Thoracic aorta (tissue), 2 donors: Measurements from ENCODE around the gene SFI1. TPM values are rescaled to one million over a fixed set of nuclear protein-coding genes. Genes with fewer than 3 reads are reported as not detected.
"Not testable (repeated sequence)": the region's sequence is repeated elsewhere in the genome, so short reads cannot be mapped to it uniquely, and the experiment has no call there.

Source experiments
- ATAC-seq: fragments of 150-250 bp; one replicate; pipeline ENCODE4 v1.8.0; 2017; ENCODE audit warnings: low read depth; ENCODE audit not compliant: insufficient number of reproducible peaks, low FRiP score
- DNase-seq: peaks from one replicate; pipeline ENCODE4 v3.0.0-alpha.2; 2020; ENCODE audit warnings: low spot score
- H3K27ac ChIP-seq, 2 donors: fragments of 200-600 bp; sonication (generic); 1 replicate in 1 of 2; 2 replicates in 1 of 2; pipeline ENCODE4 v1.5.1; 2016; ENCODE audit warnings: mild to moderate bottlenecking in 2 of 2, moderate library complexity in 2 of 2
- H3K27me3 ChIP-seq: fragments of 200-600 bp; sonication (generic); replicated peaks from 2 replicates; pipeline ENCODE4 v1.6.0; 2016; ENCODE audit warnings: mild to moderate bottlenecking; ENCODE audit not compliant: insufficient read depth
- H3K36me3 ChIP-seq: fragments of 200-600 bp; sonication (generic); one replicate; pipeline ENCODE4 v1.5.1; 2016
- H3K4me1 ChIP-seq, 2 donors: fragments of 200-600 bp; sonication (generic); 1 replicate in 1 of 2; 2 replicates in 1 of 2; pipeline versions ENCODE4 v1.5.1 to v1.6.0; 2016; ENCODE audit warnings: low read depth in 2 of 2, mild to moderate bottlenecking in 1 of 2; ENCODE audit not compliant: control insufficient read depth in 1 of 2
- H3K4me3 ChIP-seq: fragments of 200-600 bp; sonication (generic); 2 replicates; pipeline ENCODE4 v1.5.1; 2016; ENCODE audit warnings: mild to moderate bottlenecking
- H3K9me3 ChIP-seq: fragments of 200-600 bp; sonication (generic); 2 replicates; pipeline ENCODE4 v1.5.1; 2016
- total RNA-seq, 2 donors: library from RNA; depleted of rRNA; stranded (reverse); fragments of >200 nt; gene quantifications; one replicate each; pipeline versions ENCODE4 v1.1.0 to v1.2.3, GENCODE V29; 2016
- TF ChIP-seq, protein P1 (sequence below): fragments of 200-600 bp; sonication (generic); IDR thresholded peaks from one replicate; pipeline ENCODE4 v1.5.1; 2019; ENCODE audit warnings: antibody characterized with exemption

Gene SFI1
- total RNA-seq, 2 donors from 2014 or later, result 25.0 to 59.9 TPM

GRCh38 chr22:31653944-31654343, 157.6 kb downstream of the SFI1 start:
- TF ChIP-seq, protein P1, sequence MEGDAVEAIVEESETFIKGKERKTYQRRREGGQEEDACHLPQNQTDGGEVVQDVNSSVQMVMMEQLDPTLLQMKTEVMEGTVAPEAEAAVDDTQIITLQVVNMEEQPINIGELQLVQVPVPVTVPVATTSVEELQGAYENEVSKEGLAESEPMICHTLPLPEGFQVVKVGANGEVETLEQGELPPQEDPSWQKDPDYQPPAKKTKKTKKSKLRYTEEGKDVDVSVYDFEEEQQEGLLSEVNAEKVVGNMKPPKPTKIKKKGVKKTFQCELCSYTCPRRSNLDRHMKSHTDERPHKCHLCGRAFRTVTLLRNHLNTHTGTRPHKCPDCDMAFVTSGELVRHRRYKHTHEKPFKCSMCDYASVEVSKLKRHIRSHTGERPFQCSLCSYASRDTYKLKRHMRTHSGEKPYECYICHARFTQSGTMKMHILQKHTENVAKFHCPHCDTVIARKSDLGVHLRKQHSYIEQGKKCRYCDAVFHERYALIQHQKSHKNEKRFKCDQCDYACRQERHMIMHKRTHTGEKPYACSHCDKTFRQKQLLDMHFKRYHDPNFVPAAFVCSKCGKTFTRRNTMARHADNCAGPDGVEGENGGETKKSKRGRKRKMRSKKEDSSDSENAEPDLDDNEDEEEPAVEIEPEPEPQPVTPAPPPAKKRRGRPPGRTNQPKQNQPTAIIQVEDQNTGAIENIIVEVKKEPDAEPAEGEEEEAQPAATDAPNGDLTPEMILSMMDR, result no peak
- DNase-seq (no peak), ATAC-seq (no peak)
- Histone ChIP-seq H3K27me3 (no peaks in the 10 kb centered on the region), H3K4me3 (no peak overlapping the region), H3K9me3 (no peaks in the 10 kb centered on the region), H3K4me1 (no peaks in the 10 kb centered on the region), H3K36me3 (no peaks in the 10 kb centered on the region), H3K27ac (no peak overlapping the region)

- Histone ChIP-seq H3K36me3 (no peaks in the 10 kb centered on the region), H3K27ac (no peak overlapping the region), H3K27me3 (no peaks in the 10 kb centered on the region), H3K9me3 (no peaks in the 10 kb centered on the region), H3K4me3 (no peak overlapping the region), H3K4me1 (no peaks in the 10 kb centered on the region)
- ATAC-seq (no peak), DNase-seq (no peak)
- TF ChIP-seq, protein P1, result no peak
Observed at GRCh38 chr22:31654408-31654807, 158.1 kb downstream of the SFI1 start.

DNA sequence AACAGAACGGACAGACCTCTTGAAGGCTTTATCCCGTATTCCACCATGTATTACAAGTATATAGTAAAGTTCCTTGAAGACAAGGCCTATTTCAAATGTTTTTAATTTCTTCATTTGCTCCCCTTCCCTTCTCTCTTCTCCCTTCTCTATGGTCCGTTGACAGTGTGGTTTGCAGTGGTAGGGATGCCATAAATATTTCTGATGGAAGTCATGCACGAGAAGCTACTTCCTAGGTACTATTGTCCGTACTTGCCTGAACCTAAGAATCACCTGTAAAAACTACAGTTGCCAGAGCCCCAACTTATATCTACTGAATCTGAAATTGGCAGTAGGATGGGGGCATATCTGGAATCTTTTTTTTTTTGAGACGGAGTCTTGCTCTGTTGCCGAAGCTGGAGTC, 162.9 kb downstream of the SFI1 start:
- peaks cover 14 to 22% of the 10 kb centered on the region in 2 donors for H3K4me1 ChIP-seq
- TF ChIP-seq, protein P1, result no peak
- no peaks in the 10 kb centered on the region for H3K9me3 ChIP-seq
- H3K27me3 ChIP-seq, result no peaks in the 10 kb centered on the region
- H3K36me3 ChIP-seq, result no peaks in the 10 kb centered on the region
- no peak for DNase-seq
- H3K27ac ChIP-seq, result no peak overlapping the region
- no peak for ATAC-seq
- H3K4me3 ChIP-seq, result no peak overlapping the region

GRCh38 chr22:31660860-31661341, 164.6 kb downstream of the SFI1 start:
- peak overlapping the region; percentile 92 for H3K4me3 ChIP-seq
- not testable (repeated sequence) for DNase-seq, ATAC-seq

DNA sequence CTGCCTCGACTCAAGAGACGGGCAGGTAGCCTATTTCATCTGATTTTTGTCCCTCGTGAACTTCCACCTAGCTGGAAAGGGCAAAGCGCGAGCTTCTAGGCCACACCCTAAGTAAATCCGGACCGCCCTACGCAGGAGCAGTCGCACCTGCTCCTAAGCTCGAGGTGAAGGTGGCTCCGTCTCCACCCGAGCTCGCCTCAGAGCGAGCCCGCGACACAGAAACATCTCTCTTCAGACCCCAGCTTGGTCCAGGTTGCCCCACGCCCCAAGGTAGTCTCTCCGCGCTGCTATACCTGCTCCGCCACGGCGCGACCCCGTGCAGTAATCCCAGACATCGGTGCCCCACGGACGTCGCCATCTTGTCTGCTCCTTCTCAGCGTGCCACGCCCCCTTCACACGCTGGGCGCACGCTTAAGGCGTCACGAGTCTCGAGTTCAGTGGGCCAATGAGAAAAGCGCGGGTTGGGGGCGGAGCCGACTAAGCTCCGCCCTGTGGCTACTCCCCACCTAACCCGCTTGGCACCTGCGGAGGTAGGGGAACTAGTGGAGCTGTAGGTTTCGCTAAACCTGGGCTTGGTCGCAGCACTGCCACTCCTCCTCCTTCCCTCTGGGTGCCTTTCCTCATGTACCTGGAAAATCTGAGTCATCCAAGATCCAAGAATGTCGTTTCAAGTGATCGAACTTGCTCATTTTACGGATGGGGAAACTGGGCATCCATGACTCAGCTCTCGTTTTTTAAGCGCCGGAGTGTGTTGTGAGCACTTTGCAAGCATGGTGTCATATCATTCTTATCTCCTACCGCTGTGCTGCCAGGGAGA, 165.7 kb downstream of the SFI1 start, which contains the start of gene PISD:
TSS of gene PISD (minus strand) at position 365 of the 817 bp plus-strand sequence. CDS start at position 358, 7 bp downstream.
- TF ChIP-seq, protein P1, result no peak
- peak; percentile 95 for ATAC-seq
- no peaks in the 10 kb centered on the region for H3K27me3 ChIP-seq

More at GRCh38 chr22:31660860-31661341, 164.6 kb downstream of the SFI1 start:
- H3K4me1 ChIP-seq, result peaks cover 14 to 22% of the 10 kb centered on the region in 2 donors
- H3K27me3 ChIP-seq, H3K27ac ChIP-seq, H3K36me3 ChIP-seq, H3K9me3 ChIP-seq: not testable (repeated sequence)

More for the DNA sequence above, 165.7 kb downstream of the SFI1 start, which contains the start of gene PISD:
- Histone ChIP-seq H3K4me1 (peaks cover 14 to 22% of the 10 kb centered on the region in 2 donors), H3K4me3 (peak within 1 kb of the TSS; percentile 92), H3K27ac (peak within 1 kb of the TSS; percentile 69 to 72), H3K9me3 (no peaks in the 10 kb centered on the region), H3K36me3 (no peaks in the 10 kb centered on the region)
- DNase-seq, result peak; percentile 88
